GM19035 (cell line): Measurements from ENCODE around the gene AGAP1.
"Not testable (repeated sequence)": the region's sequence is repeated elsewhere in the genome, so short reads cannot be mapped to it uniquely, and the experiment has no call there.

Experiments
- ATAC-seq: cut with Tn5 transposase; IDR thresholded peaks from one replicate; pipeline ENCODE4 v1.9.1; 2021; ENCODE audit not compliant: unreplicated experiment

Gene AGAP1

DNA sequence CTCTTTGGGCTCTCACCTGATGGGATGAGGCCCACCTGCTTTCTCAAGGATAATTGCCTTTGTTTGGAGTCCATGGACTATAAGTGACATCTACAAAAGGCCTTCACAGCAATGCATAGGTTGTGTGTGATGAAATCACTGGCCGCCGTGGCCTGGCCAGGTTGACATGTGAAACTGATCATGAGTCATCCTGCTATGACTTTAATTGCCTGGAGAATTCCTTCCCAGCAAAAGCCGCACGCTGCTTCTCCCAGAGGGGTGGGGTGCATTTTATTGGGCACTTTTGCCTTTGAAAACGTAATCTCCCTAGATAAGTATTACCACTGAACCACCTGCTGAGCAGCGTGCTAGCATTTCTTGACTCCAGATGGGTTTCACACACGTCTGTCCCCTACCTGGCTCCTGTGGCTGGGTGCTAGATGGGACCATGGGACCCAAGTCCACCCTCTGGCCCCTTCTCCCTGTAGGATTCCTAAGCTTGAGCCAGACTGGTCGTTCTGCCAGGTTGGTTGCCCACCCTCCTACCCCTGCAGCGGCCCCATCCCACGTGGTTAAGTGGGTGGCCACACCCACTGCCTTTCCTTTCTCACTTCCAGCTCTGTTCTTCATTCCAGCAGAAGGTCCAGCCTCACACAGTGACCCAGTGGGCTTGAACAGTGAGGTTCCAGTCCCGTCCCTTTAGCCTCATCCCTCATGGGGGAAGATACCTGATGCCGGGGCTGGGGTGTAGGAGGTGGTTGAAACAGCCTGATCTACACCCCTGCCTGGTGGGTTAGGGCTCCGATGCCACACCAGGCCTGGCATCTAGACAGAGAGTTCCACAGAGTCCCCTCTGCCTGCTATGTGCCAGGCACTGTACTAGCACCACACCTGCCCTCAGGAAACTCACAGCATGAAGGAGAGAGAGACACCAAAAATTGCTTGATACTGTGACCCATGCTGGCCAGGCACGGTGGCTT, 584.7 kb downstream of the AGAP1 start:
- ATAC-seq, result no peak

DNA sequence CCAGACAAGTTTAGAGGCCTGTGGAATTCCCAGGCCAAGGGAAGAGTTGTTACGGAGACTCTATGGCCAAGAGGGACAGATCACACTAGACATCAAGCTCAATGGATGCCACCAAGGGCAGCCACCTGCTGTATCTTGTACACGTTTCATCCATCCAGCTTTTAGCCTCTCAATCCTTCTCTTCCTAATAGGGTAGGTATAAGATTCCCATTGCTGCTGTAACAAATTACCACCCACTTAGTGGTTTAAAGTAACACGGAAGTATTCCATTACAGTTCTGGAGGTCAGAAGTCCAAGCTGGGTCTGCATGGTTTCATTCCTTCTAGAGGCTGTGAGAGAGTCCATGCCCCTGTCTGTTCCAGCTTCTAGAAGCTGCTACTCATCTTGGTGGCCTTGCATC, 586.6 kb downstream of the AGAP1 start:
- no peak for ATAC-seq

DNA sequence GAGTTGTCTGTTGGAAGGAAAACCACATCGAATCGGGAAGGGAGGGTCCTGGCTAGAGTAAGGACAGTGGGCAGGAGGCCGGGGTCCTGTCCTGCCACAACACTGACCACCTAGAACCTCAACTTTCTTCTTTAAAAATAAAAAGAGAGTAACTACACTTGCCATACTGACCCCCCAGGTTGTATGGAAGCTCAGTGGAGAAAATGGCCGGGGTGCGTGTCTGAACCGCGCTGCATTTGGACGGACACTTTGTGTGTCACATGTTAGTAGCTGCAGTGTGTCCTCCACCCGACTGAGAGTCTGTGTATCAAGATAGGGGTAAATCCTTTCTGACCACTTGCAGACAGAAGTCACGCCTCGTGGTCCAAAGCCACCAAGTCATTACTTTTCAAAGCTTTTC, 587.3 kb downstream of the AGAP1 start:
- no peak for ATAC-seq

DNA sequence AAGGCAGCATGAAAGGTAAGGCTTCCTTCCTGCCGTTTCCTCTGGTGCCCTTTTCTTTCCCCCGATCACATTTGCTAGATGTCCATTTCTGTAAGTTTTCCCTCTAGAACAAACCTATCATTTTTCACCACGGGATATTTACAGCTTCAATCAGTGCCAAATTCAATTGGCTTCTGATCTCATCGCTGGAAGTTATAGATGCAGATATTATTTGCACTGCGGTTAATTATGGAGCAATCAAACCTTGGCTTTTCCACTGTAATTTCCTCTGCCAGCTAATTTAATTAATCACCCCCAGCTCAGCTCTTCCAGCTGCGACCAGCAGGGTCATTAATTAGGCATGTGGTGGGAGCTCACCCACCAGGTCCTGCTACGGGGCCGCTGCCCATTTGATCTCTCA, 588.2 kb downstream of the AGAP1 start:
- no peak for ATAC-seq

DNA sequence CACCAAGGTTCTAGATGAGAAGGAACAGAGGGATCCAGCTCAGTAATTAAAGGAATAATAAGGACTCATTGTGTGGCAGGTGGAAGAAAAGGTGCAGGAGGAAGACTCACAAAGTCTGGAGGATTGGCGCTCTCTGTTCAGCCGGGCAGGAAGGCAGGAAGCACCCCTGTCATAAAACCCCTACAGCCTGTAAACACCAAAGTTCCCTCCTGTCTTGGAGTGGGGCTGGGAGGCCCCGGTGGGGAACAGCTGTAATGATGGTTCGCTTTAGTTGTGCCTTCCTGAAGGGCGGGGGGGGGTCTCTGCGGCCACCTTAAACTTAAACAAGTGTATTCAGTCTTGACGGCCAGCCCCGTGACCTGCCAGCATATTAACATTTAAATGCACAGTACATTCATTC, 590.1 kb downstream of the AGAP1 start:
- ATAC-seq, result no peak

DNA sequence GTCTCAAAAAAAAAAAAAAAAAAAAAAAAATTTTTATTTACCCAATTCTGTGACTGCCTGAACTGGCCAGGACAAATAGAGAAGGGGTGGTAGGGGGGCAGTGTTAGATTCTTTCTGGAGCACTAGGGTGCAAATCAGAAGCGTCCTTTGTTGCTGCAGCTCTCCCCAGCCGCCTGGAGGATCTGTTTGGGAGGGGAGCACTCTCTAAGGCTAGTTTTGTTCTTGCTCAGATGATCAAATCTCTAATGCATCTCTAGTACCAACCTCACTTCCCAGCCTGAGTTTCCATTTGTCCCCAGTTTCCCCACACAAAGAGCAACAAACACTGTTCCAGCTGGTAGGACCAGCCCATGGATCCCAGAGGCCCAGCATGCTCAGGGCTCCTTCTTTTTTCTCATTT, 591.4 kb downstream of the AGAP1 start:
- ATAC-seq, result no peak

DNA sequence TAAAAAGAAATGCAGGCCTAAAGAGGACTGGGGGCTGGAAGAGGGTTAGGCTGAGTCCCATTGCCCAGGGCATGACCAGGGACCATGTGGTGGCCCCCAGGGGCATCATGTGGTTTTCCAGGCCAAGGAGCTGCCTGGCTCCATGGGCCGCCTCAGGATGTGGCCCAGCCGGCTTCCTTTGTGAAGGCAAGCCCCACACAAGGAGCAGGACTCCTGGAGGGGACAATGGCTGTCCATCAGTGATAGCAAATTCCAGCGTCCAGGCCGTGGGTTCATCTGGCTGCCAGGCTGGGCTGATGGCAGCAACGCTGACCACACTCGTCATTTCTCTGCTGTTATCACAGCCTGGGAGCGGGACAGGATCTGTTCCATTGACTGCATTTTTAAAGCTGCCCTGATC, 591.8 kb downstream of the AGAP1 start:
- no peak for ATAC-seq

DNA sequence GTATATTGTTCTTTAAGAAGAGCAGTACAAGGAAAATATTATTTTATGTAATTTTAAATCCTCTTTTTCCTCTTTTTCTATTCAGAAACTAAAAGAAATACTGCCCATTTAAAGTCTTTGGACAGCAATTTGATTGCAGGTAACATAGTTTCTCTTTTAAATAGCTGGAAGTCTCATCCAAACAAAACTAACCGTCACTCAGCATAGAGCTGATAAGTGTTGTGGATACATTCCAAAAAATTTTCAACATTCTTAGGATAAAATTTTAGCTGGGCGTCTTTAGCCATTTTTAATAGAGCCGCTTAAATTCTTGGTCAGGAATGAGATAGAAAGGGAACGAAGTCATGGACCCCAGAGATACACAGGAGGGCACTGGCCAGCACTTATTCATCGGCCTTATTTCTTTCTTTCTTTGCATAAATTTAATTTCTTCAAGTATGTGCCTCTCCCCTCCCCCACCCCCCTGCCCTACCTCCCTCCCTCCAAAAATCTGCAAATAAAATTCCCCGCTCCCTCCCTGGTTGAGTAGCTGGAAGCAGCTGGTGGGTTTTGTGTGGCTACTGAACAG, 592.6 kb downstream of the AGAP1 start:
- no peak for ATAC-seq

DNA sequence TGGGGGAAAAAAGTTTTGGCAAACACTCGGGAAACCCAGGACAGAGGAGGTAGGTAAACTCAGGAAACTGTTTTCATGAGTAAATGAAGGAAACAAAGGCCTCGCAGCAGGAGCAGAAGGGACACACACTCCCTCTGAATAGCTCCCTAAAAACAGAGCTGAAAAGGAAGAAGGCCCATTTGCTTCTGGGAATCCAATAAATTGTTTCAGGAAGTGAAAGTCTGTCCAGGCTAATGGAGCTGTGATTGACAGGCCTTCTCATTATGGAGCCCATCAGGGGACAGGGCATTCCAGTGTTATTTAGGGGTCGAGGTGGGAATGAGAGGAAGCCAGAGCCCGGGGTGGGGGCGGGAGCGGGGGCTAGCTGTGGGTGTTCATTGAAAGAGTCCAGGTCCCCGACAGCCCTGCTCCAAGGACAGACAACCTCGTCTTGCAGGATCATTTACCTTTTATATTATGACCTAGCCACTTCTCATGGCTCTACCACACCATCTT, 593.2 kb downstream of the AGAP1 start:
- no peak for ATAC-seq

DNA sequence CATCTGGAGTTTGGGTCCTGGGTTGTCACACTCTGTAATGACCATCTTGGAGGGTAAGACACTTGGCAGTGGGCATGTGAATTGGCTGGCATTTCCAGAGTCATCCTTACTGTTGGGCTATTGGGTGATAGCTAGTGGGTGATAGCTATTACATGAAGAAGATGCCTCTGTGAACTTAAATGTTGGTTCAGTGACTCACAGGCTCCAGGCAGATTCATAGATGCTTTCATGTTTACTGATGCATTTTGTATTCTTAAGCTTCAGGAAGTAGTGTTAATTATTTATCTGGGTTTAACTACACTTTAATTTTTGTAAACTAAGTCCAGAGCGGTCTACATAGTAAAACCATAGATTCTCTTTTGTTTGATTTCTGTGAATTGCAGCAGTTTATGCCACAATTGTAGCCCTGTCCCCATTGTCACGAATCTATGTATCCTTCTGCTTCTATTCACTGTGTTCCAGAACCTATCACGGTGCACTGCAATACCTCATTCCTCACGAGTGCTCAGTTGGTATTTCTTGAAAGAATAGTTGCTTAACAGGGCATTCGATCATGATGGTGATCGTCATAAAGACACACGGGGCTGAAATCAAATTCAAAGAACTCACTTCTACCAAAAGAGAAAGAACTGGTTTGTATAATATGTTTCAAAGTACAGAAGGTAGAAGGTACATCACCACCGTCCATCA, 594.7 kb downstream of the AGAP1 start:
- ATAC-seq, result no peak

DNA sequence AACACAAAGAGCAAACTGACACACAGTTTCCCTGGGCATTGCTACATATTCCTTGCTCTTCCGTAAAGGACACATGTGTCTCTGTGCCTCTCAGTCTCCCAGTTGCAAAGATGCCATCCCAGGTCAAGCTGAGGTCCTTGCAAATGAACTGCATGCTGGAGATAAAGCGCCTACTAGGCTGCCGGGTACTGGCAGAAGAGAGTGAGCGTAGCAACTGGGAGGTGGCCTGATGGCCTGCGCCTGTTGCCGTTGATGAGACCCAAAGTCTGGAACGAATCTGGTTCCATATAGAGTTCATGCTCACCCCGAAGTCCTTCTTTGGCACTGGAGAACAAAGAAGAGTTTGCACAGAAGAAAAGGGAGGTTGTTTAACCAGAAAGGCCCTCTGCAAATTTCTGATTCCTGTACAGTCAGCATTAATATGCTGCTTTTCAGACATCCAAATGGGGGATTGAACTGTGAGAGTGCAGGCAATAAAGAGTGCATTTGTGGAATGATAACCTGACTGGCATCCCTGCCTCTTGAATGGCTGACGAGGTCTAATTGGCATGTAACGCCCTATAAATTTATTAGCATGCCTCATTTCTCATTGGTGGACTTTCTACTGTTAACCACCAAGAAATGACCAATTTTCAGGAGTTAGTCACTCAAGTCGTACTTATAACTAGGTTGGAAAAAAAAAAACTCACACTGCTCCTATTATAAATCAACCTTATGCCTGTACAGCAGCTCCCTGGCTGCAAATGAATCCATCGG, 595.6 kb downstream of the AGAP1 start:
- no peak for ATAC-seq

DNA sequence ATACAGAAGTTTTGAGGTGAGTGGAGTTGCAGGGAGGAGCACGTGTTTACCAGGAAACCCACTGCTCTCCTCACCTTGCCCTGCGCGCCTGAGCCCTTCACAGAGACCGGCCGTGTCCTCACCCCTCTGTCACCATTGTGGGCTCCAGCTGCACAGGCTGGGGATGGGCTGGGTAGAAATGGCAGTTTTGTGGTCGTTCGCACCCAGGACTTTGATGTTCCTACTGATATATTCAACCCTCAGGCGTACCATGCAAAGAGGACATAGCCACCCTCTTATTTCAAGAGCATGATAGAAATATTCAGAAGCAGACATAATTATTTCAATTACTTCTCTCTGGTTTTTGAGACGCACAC, 596.2 kb downstream of the AGAP1 start:
- ATAC-seq, result no peak

DNA sequence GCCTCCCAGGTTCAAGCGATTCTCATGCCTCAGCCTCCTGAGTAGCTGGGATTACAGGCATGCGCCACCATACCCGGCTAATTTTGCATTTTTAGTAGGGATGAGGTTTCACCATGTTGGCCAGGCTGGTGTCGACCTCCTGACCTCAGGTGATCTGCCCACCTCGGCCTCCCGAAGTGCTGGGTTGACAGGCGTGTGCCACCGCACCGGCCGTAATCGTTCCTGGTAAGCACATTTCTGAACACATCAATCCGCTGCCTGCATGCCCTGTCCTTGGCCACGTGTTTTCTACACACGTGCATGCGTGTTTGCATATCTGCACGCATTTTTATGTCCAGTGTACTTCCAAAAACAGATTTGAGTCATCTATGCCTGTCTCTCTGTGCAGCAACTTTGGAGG, 597.0 kb downstream of the AGAP1 start:
- not testable (repeated sequence) for ATAC-seq

DNA sequence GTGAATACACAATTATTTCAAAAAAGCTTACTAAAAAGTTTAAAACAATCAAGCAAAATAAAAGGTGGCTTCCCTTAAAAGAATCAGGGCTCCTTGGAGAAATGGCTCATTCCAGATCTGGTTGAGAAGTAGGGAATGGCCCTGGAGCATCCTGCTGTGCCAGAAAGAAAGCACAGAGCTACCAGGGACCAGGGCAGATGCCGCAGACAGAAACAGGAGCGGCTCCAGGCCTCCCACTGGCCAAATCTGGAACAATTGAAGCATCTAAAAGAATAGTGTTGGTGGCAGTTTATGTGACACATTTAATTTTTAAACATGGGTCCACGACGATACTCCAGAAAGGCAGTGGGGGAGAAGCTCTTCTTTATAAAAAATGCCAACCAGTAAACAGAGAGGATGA, 598.9 kb downstream of the AGAP1 start:
- ATAC-seq, result no peak

DNA sequence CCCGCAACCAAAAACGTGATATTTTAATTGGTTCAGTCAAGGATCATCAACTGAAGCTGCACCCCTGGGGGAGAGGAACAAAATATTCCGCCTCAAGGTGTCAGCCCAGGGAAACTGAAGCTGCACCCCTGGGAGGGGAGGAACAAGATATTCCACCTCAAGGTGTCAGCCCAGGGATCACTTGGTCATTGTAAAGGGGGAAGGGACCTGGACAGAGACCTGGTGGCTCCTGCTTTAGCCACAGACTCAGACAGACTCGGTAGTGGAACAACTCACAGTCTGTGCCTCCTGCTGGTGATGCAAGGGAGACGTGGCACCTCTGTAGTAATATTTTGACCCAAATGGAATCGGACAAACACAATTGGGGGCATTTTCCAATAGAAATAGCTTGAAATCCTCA, 599.3 kb downstream of the AGAP1 start:
- no peak for ATAC-seq

DNA sequence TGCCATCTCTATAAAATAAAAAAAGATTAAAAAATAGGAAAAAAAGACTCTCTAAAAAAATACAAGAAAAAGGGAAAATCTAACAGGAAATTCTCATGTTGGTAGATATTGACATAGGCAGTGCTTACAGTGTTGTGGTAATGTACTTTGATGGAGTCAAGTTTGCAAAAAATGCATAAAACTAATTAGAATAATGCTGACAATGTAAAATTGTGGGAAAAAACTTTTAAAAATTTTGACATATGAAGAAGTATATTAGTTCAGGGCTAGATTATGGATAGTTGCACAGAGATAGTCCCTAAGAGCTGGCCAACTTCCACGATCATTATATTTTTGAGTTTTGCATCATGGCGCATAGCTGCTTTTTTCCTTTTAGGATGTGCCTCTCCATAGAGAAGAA, 601.7 kb downstream of the AGAP1 start:
- no peak for ATAC-seq

DNA sequence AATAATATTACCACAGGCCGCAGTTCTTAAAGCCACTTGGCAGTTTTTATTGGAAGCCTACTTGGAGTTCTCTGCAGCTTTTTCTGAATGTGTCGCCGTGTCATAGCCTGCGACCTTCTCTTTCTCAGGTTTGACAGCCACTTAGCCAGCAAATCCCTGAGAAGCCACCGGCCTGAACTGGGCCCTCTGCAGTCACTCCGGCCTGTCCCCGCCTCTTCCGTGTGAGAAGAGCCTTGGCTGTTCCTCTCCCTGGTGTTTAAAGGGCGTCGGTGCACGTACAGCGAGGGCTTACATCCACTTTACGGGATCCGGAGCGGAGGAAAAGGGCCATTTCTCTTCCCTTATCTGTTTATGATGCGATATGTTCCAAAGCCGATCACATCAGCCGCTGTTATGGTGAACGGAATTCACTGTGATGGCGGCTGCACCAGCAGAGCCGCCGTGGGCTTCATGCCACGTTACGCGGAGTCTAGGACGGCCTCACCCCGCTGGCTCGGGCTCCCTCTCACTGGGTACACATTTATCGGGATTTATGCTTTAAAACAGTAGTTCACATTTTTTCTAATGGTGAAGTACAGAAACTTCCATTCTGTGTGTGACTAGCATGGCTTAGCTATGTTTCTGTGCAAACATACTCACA, 607.6 kb downstream of the AGAP1 start:
- ATAC-seq, result no peak

DNA sequence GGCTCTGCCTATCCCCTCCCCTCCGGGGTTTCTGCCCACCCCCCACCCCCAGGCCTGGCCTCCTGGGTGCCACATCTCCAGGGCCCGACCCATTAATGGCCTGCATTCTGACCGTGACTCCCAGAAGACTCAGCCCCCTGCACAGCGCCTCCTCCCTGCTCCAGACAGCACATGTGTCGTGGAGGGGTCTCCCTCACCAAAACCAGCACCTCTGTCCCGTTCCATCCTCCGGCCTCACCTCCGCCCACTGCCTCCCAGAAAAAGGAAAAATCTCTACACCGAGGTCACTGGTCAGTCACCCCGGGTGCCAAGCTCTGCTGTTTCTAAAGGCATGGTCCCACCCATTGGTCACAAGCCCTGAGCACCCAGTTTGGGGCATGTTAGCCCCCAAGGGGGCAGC, 609.1 kb downstream of the AGAP1 start:
- ATAC-seq, result no peak

DNA sequence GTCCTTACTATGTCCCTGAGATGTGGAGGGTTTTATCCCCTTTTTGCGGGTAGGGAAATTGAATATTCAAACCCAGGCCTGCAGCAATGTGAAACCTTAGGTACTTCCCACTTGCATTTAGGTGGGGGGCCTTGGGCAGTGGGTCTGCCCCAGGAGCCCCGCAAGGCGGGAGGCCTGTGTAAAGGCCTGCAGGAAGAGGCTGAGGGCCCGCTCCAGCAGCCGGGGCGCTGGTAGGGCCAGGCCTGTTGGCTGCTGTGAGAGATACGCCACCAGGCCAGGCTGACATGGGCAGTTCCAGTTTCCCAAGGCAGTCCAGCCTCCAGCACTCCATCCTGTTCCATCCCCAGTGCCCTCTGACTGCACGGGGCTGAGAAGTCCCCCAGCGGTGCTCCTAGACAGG, 610.1 kb downstream of the AGAP1 start:
- ATAC-seq, result no peak

DNA sequence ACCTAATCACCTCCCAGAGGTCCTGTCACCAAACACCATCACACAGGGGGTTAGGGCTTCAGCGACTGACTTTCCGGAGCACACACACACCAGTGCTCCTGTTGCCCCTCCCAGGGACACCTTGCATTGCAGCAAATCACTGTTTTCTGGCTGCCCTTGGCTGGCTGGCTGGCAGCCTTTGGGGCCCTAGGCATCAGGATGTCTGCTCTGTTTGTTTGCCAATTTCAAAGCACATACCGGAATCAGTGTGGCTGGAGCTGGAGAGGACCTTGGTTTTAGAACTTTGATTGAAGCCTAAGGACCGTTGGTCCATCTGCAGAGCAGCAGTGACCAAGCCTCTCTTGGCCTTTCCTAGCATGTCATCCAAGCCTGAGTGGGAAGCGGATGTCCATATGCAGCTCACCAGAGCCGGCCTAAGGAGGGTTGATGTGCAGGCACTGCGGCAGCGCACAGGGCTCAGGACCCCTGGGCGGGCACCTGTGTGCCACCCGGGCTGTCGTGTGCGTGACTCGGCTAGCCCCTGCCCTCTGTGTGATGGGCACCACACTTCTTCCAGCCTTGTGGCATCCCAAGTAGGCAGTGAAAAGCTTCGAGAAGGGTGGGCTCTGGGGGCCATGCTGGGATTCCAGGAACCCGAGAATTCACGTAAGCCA, 612.2 kb downstream of the AGAP1 start:
- no peak for ATAC-seq
